Suppressor macrophage treated with lipopolysaccharide for 4 hours (primary cell): ENCODE data around the gene GNAT2.

Experiments
- DNase-seq: peaks from one replicate; pipeline ENCODE4 v3.0.0-alpha.2; 2020

GNAT2 gene

DNA sequence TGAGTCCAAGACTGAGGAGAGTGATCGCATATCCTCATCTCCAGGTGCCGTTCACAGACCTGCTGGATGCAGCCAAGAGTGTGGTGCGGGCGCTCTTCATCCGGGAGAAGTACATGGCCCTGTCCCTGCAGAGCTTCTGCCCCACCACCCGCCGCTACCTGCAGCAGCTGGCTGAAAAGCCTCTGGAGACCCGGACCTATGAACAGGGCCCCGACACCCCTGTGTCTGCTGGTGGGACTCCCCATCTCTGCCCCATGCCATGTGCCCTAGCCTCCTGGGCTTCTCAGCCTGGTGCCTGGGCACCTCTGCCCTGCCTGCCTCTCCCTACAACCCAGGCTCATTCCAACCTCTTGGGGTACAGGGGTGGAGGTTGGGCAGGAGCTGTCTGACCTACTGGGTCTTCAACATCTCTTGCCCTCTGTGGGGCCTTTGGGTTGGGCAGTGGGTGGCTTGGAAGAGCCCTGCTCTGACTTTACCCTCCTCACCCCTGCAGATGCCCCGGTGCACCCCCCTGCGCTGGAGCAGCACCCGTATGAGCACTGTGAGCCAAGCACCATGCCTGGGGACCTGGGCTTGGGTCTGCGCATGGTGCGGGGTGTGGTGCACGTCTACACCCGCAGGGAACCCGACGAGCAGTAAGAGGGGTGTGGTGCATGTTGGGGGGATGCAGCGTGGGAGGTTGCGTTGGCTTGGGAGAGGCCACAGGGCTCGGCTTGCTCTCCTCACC is 7.4 kb upstream of the GNAT2 start:
- no peak for DNase-seq

DNA sequence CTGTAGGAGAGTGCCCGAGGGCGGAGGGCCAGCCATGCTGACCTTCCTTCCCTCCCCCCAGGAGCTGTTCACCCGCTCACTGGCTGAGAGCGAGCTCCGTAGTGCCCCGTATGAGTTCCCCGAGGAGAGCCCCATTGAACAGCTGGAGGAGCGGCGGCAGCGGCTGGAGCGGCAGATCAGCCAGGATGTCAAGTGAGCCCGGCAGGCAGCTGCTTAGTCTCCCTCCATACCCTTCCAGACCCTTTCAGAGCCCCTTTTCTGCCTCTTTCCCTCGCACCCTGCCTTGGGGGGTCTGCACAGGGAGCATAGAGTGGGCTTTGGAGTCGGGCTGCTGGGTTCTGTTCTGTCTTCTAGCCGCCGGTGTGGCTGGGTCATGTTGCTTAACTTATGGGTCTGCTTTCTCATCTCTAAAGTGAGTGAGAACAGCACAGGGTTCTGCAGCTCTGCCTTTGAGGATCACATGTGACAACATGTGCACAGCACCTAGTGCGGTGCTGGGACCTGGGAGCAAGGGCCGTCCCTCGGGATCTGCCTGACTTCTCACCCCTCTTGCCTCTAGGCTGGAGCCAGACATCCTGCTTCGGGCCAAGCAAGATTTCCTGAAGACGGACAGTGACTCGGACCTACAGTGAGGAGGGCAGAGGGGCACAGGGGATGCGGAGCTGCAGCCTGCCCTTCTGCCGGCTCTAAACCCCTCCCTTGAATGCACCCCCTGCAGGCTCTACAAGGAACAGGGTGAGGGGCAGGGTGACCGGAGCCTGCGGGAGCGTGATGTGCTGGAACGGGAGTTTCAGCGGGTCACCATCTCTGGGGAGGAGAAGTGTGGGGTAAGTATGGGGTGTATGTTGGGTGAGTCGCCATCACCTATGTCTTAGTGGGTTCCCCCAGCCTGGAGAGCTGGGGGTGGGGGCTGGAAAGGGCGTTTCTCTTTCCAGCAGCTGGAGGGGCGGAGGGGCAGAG is 6.5 kb upstream of the GNAT2 start:
- DNase-seq, result no peak

DNA sequence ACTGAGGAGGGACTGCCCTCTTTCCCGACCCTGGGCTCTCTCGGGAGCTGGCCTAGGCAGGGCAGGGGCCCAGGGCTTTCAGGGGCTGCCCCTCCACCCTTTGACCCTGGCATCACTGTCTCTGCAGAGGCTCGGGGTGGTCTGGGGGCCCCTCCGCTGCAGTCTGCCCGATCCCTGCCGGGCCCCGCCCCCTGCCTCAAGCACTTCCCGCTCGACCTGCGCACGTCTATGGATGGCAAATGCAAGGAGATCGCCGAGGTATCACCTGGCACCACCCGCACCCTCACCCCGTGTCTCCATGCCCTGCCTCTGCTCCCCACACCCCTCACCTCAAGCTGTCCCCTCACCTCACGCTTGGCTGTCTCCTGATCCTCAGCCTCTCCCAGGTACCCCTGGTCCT is 5.8 kb upstream of the GNAT2 start:
- DNase-seq, result no peak

GRCh38 chr1:109624201-109625010 is 5.0 kb upstream of the GNAT2 start:
- no peak for DNase-seq

DNA sequence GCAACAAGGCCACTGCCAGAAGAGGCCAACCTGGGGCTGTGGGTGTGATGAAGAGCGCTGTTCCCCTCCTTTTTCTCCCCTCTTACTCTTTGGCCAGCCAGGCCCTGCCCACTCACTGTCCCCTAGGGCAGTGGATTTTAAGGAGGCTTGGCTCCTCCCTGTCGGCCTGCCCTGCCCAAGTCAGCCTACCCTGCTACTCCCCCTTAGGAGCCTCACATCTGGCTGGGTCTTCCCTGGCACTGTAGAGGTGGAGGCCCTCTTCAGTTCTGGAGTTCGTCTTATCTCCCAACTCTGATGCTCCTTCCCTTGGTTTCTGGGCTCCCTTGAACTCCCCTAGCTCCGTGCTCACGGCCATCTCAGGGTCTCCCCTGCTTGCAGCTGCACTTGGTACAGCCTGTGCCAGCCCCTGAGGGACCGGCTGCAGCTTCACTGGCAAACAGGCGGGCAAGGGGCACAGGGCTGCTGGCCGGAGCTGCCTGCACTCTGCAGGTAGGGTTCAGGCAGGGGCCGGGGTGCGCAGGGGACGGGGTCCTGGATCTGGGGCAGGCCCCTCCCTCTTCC is 4.3 kb upstream of the GNAT2 start:
- DNase-seq, result no peak

DNA sequence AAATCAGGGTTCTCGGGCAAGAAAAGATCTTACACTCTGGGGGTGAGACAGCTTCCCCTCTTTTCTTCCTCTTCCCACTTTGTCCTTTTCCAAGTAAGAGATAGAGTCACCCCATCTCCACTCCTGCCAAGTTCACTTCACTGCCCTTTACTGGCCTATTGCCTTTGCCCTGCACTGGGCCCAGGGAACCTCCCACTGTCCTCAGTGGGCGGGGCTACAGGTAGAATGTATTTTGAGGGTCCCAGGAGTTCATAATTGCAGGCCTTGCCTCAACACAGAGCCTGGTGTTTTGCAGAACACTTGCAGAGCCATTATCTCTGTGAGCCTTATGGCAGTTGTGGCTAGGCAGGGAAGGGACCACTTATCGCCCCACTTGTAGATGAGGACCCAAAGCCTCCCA is 3.5 kb upstream of the GNAT2 start:
- DNase-seq, result no peak

DNA sequence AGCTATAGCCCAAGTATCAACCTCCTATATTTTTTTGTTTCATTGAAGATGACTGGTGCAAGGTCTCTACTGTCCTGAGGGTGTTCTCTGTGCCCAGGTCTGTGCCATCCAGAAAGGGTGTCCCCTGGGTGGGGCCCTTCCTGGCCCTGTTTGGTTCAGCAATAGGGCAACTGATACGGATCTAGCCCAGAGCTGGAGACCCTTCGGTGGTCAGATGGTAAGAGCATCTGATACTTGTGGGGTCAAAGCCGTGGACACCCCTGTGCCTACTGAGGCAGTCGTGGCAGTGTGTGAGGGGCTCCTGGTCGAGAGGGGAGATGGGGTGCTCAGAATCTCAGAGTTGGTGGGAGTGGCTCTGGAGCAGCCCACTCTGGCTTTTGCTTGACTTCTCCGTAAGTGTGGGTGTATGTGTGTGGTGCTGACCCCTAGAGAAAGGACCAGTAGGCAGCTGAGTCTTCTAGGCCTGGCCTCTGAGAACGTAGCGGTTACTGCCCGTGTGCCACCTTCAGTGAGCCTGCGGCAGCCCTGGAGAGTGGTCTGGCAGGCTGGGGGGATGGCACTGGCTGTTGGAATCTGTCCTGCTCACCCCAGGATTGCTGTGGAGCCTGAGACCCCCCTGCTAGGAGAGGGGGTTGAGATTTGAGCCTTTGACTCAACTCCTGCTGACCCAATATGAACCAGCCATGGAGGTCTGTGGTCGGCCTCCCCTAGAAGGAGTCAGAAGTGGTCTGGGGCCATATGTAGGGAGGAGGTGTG is 2.9 kb upstream of the GNAT2 start:
- no peak for DNase-seq

DNA sequence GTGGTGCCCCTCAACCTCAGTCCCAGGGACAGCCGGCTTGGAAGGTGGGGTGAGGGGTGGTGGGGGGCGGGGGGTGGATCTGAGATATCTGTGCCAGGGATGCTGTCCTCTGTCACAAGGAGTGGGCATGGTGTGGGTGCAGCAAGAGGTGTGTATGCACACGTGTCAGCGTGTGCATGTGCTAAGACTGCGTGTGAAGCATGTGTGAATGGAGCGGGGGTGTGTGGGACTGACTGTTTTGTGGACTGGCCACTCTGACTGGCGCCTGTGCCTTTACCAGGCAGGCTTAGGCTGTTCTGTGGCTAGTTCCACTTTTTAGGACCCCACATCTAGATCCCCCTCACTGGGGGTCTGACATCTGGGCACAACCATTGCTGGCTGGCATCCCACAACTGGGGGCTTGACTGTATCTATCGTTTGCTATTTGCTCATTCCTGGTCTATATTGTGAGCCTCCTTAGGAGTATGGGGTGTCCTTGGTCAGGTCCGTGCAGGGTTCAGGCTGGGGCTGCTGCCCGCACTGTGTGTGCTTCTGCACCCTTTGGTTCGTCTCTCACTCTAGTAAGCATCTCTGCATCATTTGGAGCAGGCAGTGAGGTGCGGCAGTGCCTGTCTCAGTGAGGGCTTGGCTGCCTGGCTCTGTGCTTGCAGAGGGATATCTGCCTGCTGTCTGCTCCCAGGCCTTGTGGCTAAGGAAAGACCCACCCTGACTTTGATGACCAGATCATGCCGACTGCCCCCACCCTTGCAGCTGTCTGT is 2.1 kb upstream of the GNAT2 start:
- no peak for DNase-seq

DNA sequence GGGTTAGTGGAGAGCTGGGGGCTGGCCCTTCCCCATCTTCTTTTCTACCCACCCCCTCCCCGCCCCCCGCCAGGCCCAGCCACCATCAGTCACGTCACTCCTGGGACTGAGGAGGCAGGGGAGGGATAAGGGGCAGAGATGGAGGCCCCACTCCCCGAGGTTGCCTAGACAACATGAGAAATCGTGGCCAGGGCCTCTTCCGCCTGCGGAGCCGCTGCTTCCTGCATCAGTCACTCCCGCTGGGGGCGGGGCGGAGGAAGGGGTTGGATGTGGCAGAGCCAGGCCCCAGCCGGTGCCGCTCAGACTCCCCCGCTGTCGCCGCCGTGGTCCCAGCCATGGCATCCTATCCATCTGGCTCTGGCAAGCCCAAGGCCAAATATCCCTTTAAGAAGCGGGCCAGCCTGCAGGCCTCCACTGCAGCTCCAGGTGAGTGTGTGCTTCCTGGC is 1.4 kb upstream of the GNAT2 start:
- peak; percentile 94 for DNase-seq

DNA sequence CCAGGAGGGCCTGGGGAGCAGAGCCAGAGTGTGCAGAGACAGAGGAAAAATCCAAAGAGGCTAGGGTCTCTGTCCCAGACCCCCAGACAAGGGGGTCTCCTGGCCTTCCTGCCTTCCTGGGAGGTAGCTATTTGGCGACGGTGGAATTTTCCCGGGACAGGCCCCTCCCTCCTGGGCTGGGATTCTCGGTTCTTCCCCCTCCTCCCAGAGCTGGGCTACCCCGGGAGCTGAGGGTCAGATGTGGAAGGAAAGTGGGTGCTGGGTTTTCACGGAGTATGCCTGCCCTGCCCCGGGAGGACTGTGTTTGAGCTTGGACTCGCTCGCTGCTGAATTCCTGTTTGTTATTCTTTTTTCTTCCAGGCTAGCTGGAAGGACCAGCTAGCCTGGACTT is 980 bp upstream of the GNAT2 start:
- no peak for DNase-seq

DNA sequence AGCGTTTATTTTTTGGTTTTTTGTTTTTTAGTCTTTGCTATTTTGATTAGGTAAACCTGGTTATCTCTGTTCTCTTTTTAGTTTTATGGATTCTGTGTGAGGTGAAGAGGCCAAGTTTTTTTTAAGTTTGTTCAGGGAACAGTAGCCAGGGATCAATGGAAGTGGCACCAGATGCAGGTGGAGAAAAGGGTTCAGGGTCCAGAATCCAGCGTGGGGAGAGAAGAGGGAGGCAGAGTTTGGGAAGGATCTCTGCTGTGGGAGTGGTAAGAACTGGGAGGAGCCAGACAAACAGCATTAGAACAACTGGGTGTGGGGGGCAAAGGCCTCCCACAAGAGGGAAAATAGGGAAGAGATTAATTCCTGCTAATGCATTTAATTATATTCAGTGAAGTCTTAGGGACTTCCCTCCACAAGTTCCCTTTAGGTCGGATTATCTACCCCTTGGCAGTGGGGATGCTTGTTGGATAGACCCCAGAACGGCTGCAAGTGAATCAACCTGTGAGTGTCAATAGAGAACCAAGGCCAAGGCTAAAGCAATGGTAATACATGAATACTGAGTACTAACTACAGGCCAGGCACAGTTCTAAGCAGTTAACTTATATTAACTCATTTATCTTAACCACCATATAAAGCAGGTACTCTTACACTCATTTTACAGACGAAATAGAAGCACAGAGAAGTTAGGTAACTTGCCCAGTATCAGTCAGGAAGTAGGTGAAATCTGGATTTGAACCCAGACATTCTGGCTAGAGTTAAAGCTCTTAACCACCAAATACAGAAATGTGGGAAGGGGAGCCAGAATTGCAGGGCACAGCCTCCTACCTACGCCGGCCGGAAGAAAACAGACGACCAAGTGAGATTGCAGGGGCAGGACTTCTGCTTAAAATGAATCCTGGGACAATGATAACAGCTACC is 498 bp downstream of the GNAT2 start:
- peak; percentile 50 for DNase-seq

DNA sequence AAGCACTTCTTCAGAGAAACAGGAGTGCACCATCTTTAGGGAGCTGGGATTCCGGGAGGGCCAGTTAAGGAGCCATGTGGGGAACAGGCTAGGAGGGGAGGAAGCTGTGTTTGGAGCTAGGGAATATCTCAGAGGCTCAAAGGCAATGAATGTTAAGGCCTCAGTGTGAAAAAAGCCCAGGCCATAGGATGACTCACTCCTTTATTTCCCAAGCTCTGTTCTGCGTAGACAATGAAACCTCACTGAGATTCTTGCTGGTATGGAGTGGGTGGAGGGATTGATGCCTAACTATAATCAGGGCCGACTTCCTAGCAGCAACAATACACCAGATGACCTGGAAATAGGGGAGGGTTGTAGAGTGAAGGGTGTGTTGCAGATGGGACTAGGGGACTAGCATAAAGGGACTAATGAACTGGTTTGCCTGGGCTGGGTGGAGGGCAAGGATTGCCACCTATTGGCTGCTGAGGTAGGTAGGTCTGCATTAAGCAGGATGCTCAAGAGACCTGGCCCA is 2.1 kb downstream of the GNAT2 start:
- DNase-seq, result peak; percentile 90

GRCh38 chr1:109616391-109616790 is 3.0 kb downstream of the GNAT2 start:
- DNase-seq, result peak; percentile 72

- peak; percentile 95 for DNase-seq
Observed at GRCh38 chr1:109615879-109616278, 3.5 kb downstream of the GNAT2 start.

DNA sequence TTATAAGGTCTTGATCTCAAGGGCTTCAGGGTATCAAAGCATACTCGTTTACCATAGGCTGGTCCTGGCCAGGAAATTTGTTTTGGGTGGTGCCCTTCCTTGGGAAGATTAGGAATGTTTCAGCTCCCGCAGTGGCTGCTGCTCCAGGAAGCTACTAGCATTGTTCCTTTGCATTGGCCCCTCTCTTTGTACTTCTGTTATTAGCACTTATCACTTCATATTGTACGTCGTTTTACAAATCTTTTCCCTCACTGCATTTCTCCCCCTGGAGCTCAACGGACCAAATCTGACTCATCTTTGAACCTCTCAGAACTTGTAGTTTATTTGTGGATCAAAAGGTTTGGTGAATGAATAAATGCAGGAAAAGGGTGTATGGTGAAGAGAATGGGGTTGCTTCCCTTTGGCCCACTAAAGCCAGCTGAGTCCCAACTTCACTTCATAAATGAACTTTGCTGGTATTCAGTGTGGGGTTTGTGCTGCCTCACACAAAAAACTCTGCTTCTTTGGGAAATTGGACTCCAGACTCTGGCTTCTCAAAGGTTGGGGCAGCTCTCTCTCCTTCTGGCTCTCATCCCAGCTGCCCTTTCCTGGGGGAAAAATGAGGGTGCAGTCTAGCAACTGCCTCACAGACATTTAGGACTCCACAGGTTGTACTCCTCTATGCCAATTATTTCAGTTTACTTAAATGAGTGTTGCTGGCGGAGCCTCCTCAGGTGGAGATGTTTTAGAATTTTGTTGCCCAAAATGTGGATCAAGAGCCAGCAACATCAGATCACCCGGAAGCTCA is 5.9 kb downstream of the GNAT2 start:
- DNase-seq, result no peak

- DNase-seq, result no peak
Observed at GRCh38 chr1:109611308-109611990, 8.0 kb downstream of the GNAT2 start.

GRCh38 chr1:109610609-109611307 is 8.7 kb downstream of the GNAT2 start:
- DNase-seq, result no peak

DNA sequence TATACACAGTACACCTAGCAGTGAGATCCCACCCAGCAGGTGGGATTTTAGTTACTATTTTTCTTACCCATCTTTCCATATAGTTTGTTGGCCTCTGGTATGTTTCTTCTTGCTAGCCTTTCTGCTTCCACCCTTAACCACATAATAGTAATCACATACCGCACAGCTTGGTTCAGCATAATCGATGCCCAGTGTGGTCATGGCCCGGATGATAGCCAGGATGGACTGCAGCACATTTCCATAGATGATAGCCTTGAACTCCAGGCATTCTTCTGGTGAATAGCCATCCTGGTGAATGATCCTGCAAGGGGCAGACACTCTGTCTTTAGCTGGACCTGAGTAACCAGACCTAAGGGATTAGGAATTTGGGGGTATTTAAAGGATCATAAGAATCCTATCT is 9.5 kb downstream of the GNAT2 start:
- no peak for DNase-seq
